Lower leg skin (tissue), 4 donors: ENCODE data around the gene CAVIN3. TPM values are rescaled to one million over a fixed set of nuclear protein-coding genes. Genes with fewer than 3 reads are reported as not detected.
A peak's percentile ranks its signal among the peaks of the same experiment; 100 is the strongest.

Experiments used
- DNase-seq, 2 donors: peaks; one replicate each; pipeline ENCODE4 v3.0.0-alpha.2; 2019; ENCODE audit warnings: low spot score in 2 of 2
- H3K4me3 ChIP-seq: fragments of 200-600 bp; sonication (generic); 2 replicates; pipeline ENCODE4 v1.5.1; 2017; ENCODE audit warnings: mild to moderate bottlenecking, low read depth; ENCODE audit not compliant: poor library complexity, severe bottlenecking
- CTCF ChIP-seq, 3 donors: fragments of 450-650 bp; IDR thresholded peaks; one replicate each; pipeline ENCODE4 v1.5.1; 2016; ENCODE audit warnings: antibody characterized with exemption in 3 of 3, mild to moderate bottlenecking in 3 of 3, moderate library complexity in 2 of 3
- POLR2A ChIP-seq, 2 donors: fragments of 450-650 bp; IDR thresholded peaks; one replicate each; pipeline ENCODE4 v1.6.1; 2016 to 2017; ENCODE audit warnings: antibody characterized with exemption in 2 of 2, mild to moderate bottlenecking in 1 of 2, moderate library complexity in 1 of 2
- WGBS, 2 donors: methylation state at CpG; one replicate each; pipeline ENCODE4 v1.1.5; 2018; 5-methylcytosine and 5-hydroxymethylcytosine counted together
- intact Hi-C: fragments of 100-400 bp; cut with DNase I; formaldehyde crosslinking; loops from one replicate; pipeline ENCODE4 v1.15.0; 2023; ENCODE audit warnings: low total_unique reads
- total RNA-seq, 4 donors: library from RNA; depleted of rRNA; stranded (reverse); fragments of >200 nt; gene quantifications; one replicate each; pipeline ENCODE4 v1.1.0, GENCODE V29; 2016

CAVIN3 gene
- 10 to 100 TPM; 27.1 to 96.9 (median 48.9) TPM for total RNA-seq

- intact Hi-C loops = no loop called here
- H3K4me3 ChIP-seq = peak within 1 kb of the TSS; percentile 39
- WGBS, 2 donors = 1% methylated on average over 36 to 43 of the region's 44 CpGs
- TF ChIP-seq POLR2A (IDR thresholded peaks at IDR 0.05) = no peak
- TF ChIP-seq CTCF (IDR thresholded peaks at IDR 0.05) = no peak
- peak; percentile 86 to 97 for DNase-seq
Measured at GRCh38 chr11:6320411-6321155, at the start of gene CAVIN3. Gene CAVIN3 (minus strand): TSS chr11:6320501. CDS start chr11:6320476, 25 bp downstream.

DNA sequence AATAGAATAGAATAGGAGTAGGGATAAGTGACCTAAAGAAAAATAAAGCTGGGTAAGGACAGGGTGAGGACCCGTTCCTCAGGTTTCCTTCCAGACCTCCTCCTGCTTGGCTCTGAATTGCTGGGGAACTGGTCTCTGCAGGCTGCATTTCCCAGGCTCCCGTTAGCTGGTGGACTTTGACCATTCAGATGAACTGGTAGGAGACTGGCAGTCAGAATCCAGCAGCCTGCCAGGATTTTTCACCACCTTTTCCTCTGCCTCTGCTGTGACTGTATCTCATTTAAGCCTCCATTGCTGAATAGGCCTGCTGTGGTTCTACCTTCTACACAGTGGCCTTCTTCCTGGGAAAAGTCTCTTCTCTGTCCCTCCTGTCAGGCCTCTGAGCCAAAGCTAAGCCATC is 45.4 kb upstream of the CAVIN3 start:
- DNase-seq = no peak
- intact Hi-C loops = no loop called here
- TF ChIP-seq POLR2A (IDR thresholded peaks at IDR 0.05) (no peak), CTCF (IDR thresholded peaks at IDR 0.05) (no peak)
- 64 to 82% methylated on average over 2 of the region's 2 CpGs for WGBS, 2 donors
- H3K4me3 ChIP-seq = no peak overlapping the region

DNA sequence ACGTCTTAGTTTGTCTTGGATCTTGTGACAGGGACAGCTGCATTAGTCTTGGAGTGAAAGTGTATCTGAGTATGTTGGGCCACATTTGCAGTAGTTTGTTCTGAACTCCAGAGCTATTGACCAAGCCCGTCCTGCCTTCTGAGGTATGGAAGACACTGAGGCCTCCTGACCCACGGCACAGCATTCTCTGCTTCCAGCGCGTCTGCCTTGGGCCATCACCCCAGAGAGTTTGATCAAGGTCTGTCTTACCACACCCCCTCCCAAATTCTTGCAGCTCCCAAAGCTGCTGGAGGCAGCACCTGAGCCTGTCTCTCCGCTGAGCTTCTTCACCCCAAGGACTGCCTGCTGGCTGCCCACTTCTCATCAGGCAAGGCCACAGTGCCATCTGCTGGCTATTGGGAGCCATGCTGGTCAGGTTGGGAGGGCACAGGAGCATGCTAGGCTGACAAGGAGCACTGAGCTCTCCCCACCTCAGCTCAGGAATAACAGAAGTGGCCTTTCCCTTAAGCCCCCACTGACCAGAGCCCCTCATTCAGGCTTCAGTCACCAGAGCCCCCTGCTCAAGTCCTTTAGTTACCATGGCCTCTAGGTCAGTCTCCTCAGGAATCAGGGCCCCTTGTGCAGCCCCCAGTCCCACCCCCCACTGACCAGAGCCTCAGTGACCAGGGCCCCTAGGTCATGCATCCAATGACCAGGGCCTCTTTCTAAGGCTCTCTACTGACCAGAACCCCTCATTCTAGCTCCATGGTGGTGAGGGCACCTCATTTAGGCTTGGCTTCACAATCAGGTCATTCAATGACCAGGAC is 42.8 kb upstream of the CAVIN3 start:
- intact Hi-C loops = loop anchor here (5.0 kb wide), 1 partner anchor 351 kb away; no protein-coding TSS in a partner anchor
- TF ChIP-seq POLR2A (IDR thresholded peaks at IDR 0.05) (no peak), CTCF (IDR thresholded peaks at IDR 0.05) (peak in 1 of 3 donors; percentile 31)
- 58 to 71% methylated on average over 6 of the region's 6 CpGs for WGBS, 2 donors
- H3K4me3 ChIP-seq = no peak overlapping the region
- DNase-seq = peak; percentile 69 to 92

- no peak for DNase-seq
- TF ChIP-seq CTCF (IDR thresholded peaks at IDR 0.05) (no peak), POLR2A (IDR thresholded peaks at IDR 0.05) (no peak)
- H3K4me3 ChIP-seq = no peak overlapping the region
- intact Hi-C loops = loop anchor here (5.0 kb wide), 1 partner anchor 350 kb away; no protein-coding TSS in a partner anchor
- WGBS, 2 donors = 56 to 61% methylated on average over 5 of the region's 5 CpGs
Measured at GRCh38 chr11:6362185-6362872, 42.0 kb upstream of the CAVIN3 start.

- no peak for DNase-seq
- 79 to 83% methylated on average over 3 of the region's 3 CpGs for WGBS, 2 donors
- intact Hi-C loops = loop anchor here (5.0 kb wide), 1 partner anchor 348 kb away; no protein-coding TSS in a partner anchor
- TF ChIP-seq POLR2A (IDR thresholded peaks at IDR 0.05) = no peak
- no peak for TF ChIP-seq CTCF (IDR thresholded peaks at IDR 0.05)
- H3K4me3 ChIP-seq = no peak overlapping the region
Measured at GRCh38 chr11:6360183-6360582, 39.9 kb upstream of the CAVIN3 start.
